Lower lobe of right lung (tissue), 2 donors: ENCODE results near the gene CALY. TPM values are rescaled to one million over a fixed set of nuclear protein-coding genes. Genes with fewer than 3 reads are reported as not detected.
A peak's percentile ranks its signal among the peaks of the same experiment; 100 is the strongest.
"Not testable (repeated sequence)": the region's sequence is repeated elsewhere in the genome, so short reads cannot be mapped to it uniquely, and the experiment has no call there.

Source experiments
- ATAC-seq, 2 donors: fragments of 200-7000 bp; cut with Tn5 transposase; one replicate each; pipeline ENCODE4 v1.9.1; 2020 to 2022; ENCODE audit warnings: mild to moderate bottlenecking in 2 of 2, moderate library complexity in 2 of 2
- DNase-seq: peaks from one replicate; pipeline ENCODE4 v3.0.0-alpha.2; 2020
- H3K27ac ChIP-seq: fragments of 200-600 bp; one replicate; pipeline ENCODE4 v1.8.0; 2022
- H3K27me3 ChIP-seq: fragments of 200-600 bp; one replicate; pipeline ENCODE4 v1.8.0; 2022; ENCODE audit warnings: low read depth
- H3K36me3 ChIP-seq: fragments of 200-600 bp; one replicate; pipeline ENCODE4 v1.8.0; 2022; ENCODE audit warnings: mild to moderate bottlenecking
- H3K4me1 ChIP-seq: fragments of 200-600 bp; one replicate; pipeline ENCODE4 v1.8.0; 2022
- H3K4me3 ChIP-seq: fragments of 200-600 bp; one replicate; pipeline ENCODE4 v1.8.0; 2022; ENCODE audit warnings: mild to moderate bottlenecking
- H3K9me3 ChIP-seq: fragments of 200-600 bp; one replicate; pipeline ENCODE4 v1.8.0; 2022
- CTCF ChIP-seq: fragments of 200-600 bp; IDR thresholded peaks from one replicate; pipeline ENCODE4 v1.8.0; 2022; ENCODE audit warnings: antibody characterized with exemption, mild to moderate bottlenecking
- intact Hi-C: fragments of 100-400 bp; cut with DNase I; formaldehyde crosslinking; loops from one replicate; pipeline ENCODE4 v1.11.0; 2022
- total RNA-seq: library from RNA; stranded (reverse); fragmentation: NEBNext Ultra II Directional; extraction: Animal tissue kit (Norgen Biotek cat#: 25700); gene quantifications from one replicate; pipeline ENCODE4 v1.2.1, GENCODE V29; 2021
- donor health status: DM: no; HTN: yes; CAD: no; lungs with severe emphysema.

The CALY gene
- total RNA-seq, 1 donor from 2014 or later, result not detected

- H3K4me3 ChIP-seq, result no peak overlapping the region
- intact Hi-C loops, result no loop called here
- no peaks in the 10 kb centered on the region for H3K27me3 ChIP-seq
- H3K36me3 ChIP-seq, result peaks cover 63% of the 10 kb centered on the region
- peaks cover 17% of the 10 kb centered on the region for H3K4me1 ChIP-seq
- no peak overlapping the region for H3K27ac ChIP-seq
- no peak for TF ChIP-seq CTCF
- ATAC-seq (no peak), DNase-seq (peak; percentile 38)
- no peaks in the 10 kb centered on the region for H3K9me3 ChIP-seq
Measured at GRCh38 chr10:133370030-133370786, 33.5 kb upstream of the CALY start.

- Histone ChIP-seq H3K36me3 (peaks cover 77% of the 10 kb centered on the region), H3K27ac (no peak overlapping the region)
- no peak for TF ChIP-seq CTCF
Measured at GRCh38 chr10:133368153-133368552, 31.5 kb upstream of the CALY start.

GRCh38 chr10:133367461-133367860 lies 30.8 kb upstream of the CALY start:
- H3K4me3 ChIP-seq, DNase-seq, H3K4me1 ChIP-seq, H3K27ac ChIP-seq, intact Hi-C loops, ATAC-seq, H3K27me3 ChIP-seq, H3K9me3 ChIP-seq: not testable (repeated sequence)
- H3K36me3 ChIP-seq, result peaks cover 83% of the 10 kb centered on the region

More at GRCh38 chr10:133368153-133368552, 31.5 kb upstream of the CALY start:
- Histone ChIP-seq H3K9me3 (no peaks in the 10 kb centered on the region), H3K4me1 (peaks cover 9% of the 10 kb centered on the region), H3K27me3 (no peaks in the 10 kb centered on the region), H3K4me3 (no peak overlapping the region)
- intact Hi-C loops, result no loop called here
- no peak for DNase-seq
- no peak for ATAC-seq

GRCh38 chr10:133366751-133367150 lies 30.1 kb upstream of the CALY start:
- no peak for ATAC-seq
- H3K27ac ChIP-seq, result no peak overlapping the region
- no peaks in the 10 kb centered on the region for H3K27me3 ChIP-seq
- H3K4me3 ChIP-seq, result no peak overlapping the region
- H3K36me3 ChIP-seq, result peaks cover 91% of the 10 kb centered on the region
- peaks cover under 1% of the 10 kb centered on the region for H3K4me1 ChIP-seq
- H3K9me3 ChIP-seq, result no peaks in the 10 kb centered on the region
- no peak for TF ChIP-seq CTCF
- intact Hi-C loops, result no loop called here
- DNase-seq, result no peak

- Histone ChIP-seq H3K27ac (no peak overlapping the region), H3K9me3 (no peaks in the 10 kb centered on the region), H3K4me1 (no peaks in the 10 kb centered on the region), H3K36me3 (peaks cover 91% of the 10 kb centered on the region), H3K27me3 (no peaks in the 10 kb centered on the region), H3K4me3 (no peak overlapping the region)
- ATAC-seq (no peak), DNase-seq (no peak)
- no peak for TF ChIP-seq CTCF
- intact Hi-C loops, result no loop called here
Measured at GRCh38 chr10:133366130-133366478, 29.4 kb upstream of the CALY start.

GRCh38 chr10:133365461-133366129 lies 28.9 kb upstream of the CALY start:
- no peak for TF ChIP-seq CTCF
- Histone ChIP-seq H3K9me3 (no peaks in the 10 kb centered on the region), H3K36me3 (peaks cover 86% of the 10 kb centered on the region), H3K4me1 (no peaks in the 10 kb centered on the region), H3K27ac (no peak overlapping the region), H3K27me3 (no peaks in the 10 kb centered on the region), H3K4me3 (no peak overlapping the region)
- ATAC-seq (no peak), DNase-seq (no peak)
- intact Hi-C loops, result no loop called here
